ENCODE data around the gene APBA1. TPM values are rescaled to one million over a fixed set of nuclear protein-coding genes. Genes with fewer than 3 reads are reported as not detected.

Gene APBA1
- total and polyA plus RNA-seq, 3 experiments from 2014 or later: 0.09 to 0.13 TPM; not detected in 1

DNA sequence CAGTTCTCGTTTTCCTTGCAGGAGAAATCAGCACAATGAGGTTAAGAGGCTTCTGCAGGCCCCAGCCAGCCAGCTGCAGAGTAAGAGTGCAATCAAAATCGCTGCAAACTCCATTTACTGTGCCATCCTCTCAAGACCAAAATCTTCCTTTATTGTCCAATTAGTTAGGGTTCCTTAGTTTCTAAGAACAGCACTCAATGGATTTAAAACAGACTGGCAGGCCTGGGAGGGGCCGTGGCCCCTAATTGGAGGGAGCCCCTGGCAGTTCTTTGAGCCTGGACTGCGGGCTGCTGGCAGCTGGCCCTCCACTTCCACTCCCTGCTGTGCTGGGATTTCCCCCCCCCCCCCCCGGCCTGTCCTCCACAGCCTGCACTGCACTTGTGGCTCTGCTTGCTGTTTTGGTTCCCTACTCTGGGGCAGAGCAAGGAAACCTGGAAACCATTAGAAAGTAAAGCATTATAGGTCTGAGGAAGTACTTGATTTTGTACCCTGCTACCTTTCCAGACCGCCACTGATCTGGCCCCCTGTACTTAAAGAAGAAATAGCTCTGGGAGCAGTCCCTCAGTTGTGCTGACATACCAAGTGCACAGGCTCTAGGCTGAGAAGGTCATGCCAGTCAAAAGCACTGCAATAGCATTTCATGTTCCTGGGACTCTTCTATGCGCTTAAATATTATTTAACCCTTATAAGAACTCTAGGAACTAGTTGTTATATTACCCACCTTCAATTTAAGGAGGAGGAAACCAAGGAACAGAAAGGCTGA is 129.0 kb downstream of the APBA1 start:
- H3K9me3 Mint-ChIP-seq: no peaks in the 10 kb centered on the region
- H3K36me3 Mint-ChIP-seq: no peaks in the 10 kb centered on the region
- Histone ChIP-seq H3K4me1 (ENCODE audit: insufficient read depth, low read length) (no peaks in the 10 kb centered on the region), H3K9me3 (ENCODE audit: low read length) (no peaks in the 10 kb centered on the region), H3K27ac (ENCODE audit: low read depth, low read length) (no peak overlapping the region), H3K4me3 (ENCODE audit: low read length) (no peak overlapping the region), H3K27me3 (ENCODE audit: insufficient read depth, low read length, poor library complexity, severe bottlenecking) (no peaks in the 10 kb centered on the region), H3K36me3 (ENCODE audit: insufficient read depth, low read length) (no peaks in the 10 kb centered on the region)
- peaks cover 3 to 20% of the 10 kb centered on the region in 2 donors for H3K27me3 Mint-ChIP-seq
- no peaks in the 10 kb centered on the region for H3K4me1 Mint-ChIP-seq
- POLR2A ChIA-PET: no interaction called here
- no peak for DNase-seq
- CTCF ChIA-PET: no interaction called here
- H3K27ac Mint-ChIP-seq: no peak overlapping the region
- no peak overlapping the region for H3K4me3 Mint-ChIP-seq

DNA sequence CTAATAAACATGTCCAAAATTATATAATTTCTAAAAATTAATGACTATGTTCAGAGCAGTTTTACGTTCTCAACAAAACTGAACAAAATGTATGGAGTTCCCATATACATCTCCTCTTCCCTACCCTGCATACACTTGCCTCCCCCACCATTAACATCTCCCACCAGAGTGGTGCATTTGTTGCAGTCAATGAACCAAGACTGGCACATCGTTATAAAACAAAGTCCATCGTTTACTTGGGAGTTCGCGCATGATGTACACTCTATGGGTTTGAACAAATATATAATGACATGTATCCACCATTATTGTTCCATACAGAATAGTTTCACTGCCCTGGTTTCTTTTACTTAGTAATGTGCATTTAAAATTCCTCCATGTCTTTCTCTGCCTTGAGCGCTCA is 130.1 kb downstream of the APBA1 start:
- Histone ChIP-seq H3K27me3 (ENCODE audit: insufficient read depth, low read length, poor library complexity, severe bottlenecking) (no peaks in the 10 kb centered on the region), H3K36me3 (ENCODE audit: insufficient read depth, low read length) (no peaks in the 10 kb centered on the region), H3K4me3 (ENCODE audit: low read length) (no peak overlapping the region), H3K27ac (ENCODE audit: low read depth, low read length) (no peak overlapping the region), H3K9me3 (ENCODE audit: low read length) (no peaks in the 10 kb centered on the region), H3K4me1 (ENCODE audit: insufficient read depth, low read length) (no peaks in the 10 kb centered on the region)
- Mint-ChIP-seq H3K27ac (no peak overlapping the region), H3K27me3 (peaks cover 3 to 13% of the 10 kb centered on the region in 2 donors), H3K4me3 (no peak overlapping the region), H3K4me1 (no peaks in the 10 kb centered on the region), H3K36me3 (no peaks in the 10 kb centered on the region), H3K9me3 (no peaks in the 10 kb centered on the region)
- POLR2A ChIA-PET: no interaction called here
- DNase-seq: no peak
- CTCF ChIA-PET: no interaction called here

GRCh38 chr9:69535911-69536310 is 136.3 kb downstream of the APBA1 start:
- CTCF ChIA-PET: no interaction called here
- H3K27ac Mint-ChIP-seq: no peak overlapping the region
- no peak overlapping the region for H3K4me3 Mint-ChIP-seq
- H3K4me1 Mint-ChIP-seq: no peaks in the 10 kb centered on the region
- H3K4me1 ChIP-seq (ENCODE audit: insufficient read depth, low read length): no peaks in the 10 kb centered on the region
- no peaks in the 10 kb centered on the region for H3K9me3 ChIP-seq (ENCODE audit: low read length)
- no peaks in the 10 kb centered on the region for H3K27me3 ChIP-seq (ENCODE audit: insufficient read depth, low read length, poor library complexity, severe bottlenecking)
- no peaks in the 10 kb centered on the region for H3K36me3 Mint-ChIP-seq
- H3K36me3 ChIP-seq (ENCODE audit: insufficient read depth, low read length): no peaks in the 10 kb centered on the region
- no peaks in the 10 kb centered on the region for H3K9me3 Mint-ChIP-seq
- DNase-seq: no peak
- no peak overlapping the region for H3K27ac ChIP-seq (ENCODE audit: low read depth, low read length)
- POLR2A ChIA-PET: no interaction called here
- no peak overlapping the region for H3K4me3 ChIP-seq (ENCODE audit: low read length)
- peaks cover 6 to 16% of the 10 kb centered on the region in 2 donors for H3K27me3 Mint-ChIP-seq

- no peaks in the 10 kb centered on the region for H3K27me3 ChIP-seq (ENCODE audit: insufficient read depth, low read length, poor library complexity, severe bottlenecking)
- no peaks in the 10 kb centered on the region for H3K9me3 ChIP-seq (ENCODE audit: low read length)
- no peaks in the 10 kb centered on the region for H3K4me1 Mint-ChIP-seq
- H3K36me3 ChIP-seq (ENCODE audit: insufficient read depth, low read length): no peaks in the 10 kb centered on the region
- no peak overlapping the region for H3K4me3 Mint-ChIP-seq
- no peak overlapping the region for H3K4me3 ChIP-seq (ENCODE audit: low read length)
- CTCF ChIA-PET: no interaction called here
- no peaks in the 10 kb centered on the region for H3K4me1 ChIP-seq (ENCODE audit: insufficient read depth, low read length)
- no peak overlapping the region for H3K27ac ChIP-seq (ENCODE audit: low read depth, low read length)
- H3K9me3 Mint-ChIP-seq: no peaks in the 10 kb centered on the region
- no peak for DNase-seq
- H3K27ac Mint-ChIP-seq: no peak overlapping the region
- no peaks in the 10 kb centered on the region for H3K36me3 Mint-ChIP-seq
- POLR2A ChIA-PET: no interaction called here
- peaks cover 6 to 16% of the 10 kb centered on the region in 2 donors for H3K27me3 Mint-ChIP-seq
Measured at GRCh38 chr9:69535286-69535832, 136.8 kb downstream of the APBA1 start.

DNA sequence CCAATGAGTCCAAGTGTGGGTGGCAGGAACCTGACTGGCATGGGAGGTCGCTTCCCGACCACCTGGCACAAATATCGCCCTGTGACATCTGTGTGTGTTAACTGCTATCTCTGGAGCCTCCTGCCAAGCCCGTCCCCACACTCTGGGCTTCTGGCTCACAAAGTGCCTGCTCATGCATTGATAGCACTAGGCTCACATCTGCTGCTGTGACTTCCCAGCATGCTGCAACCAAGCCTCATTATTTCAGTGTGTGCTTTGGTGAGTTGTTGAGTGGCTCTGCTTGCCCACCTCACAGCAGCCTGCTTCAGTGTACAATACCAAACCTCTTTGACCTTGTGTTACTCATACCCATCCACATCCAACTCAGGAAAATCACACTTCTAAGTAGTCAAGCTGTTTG is 139.8 kb downstream of the APBA1 start:
- Histone ChIP-seq H3K36me3 (ENCODE audit: insufficient read depth, low read length) (no peaks in the 10 kb centered on the region), H3K4me1 (ENCODE audit: insufficient read depth, low read length) (no peaks in the 10 kb centered on the region), H3K9me3 (ENCODE audit: low read length) (no peaks in the 10 kb centered on the region), H3K4me3 (ENCODE audit: low read length) (no peak overlapping the region), H3K27ac (ENCODE audit: low read depth, low read length) (no peak overlapping the region), H3K27me3 (ENCODE audit: insufficient read depth, low read length, poor library complexity, severe bottlenecking) (no peaks in the 10 kb centered on the region)
- H3K9me3 Mint-ChIP-seq: no peaks in the 10 kb centered on the region
- no peak overlapping the region for H3K27ac Mint-ChIP-seq
- H3K36me3 Mint-ChIP-seq: no peaks in the 10 kb centered on the region
- POLR2A ChIA-PET: no interaction called here
- H3K27me3 Mint-ChIP-seq: peaks cover 4 to 8% of the 10 kb centered on the region in 2 donors
- no peak for DNase-seq
- no peaks in the 10 kb centered on the region for H3K4me1 Mint-ChIP-seq
- CTCF ChIA-PET: no interaction called here
- H3K4me3 Mint-ChIP-seq: no peak overlapping the region

DNA sequence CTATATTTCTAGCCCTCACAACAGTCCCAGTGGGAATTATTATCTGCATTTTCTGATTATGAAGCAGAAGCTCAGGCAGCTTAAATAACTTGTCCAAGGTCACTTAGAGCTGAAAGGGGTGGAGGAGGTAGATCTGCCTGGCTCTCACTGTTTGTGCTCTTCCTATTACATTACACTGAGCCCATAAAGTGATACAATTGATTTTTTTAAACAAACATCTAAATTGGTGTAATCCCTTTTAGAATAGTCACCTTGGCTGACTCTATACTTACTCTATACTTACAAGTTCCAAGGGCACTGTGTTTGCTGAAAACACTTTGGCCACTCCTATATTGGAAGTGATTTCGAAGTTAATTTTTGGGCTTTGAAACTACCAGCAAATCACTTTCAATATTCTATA is 144.7 kb downstream of the APBA1 start:
- peaks cover 0 to 12% (median 6%) of the 10 kb centered on the region in 5 donors for H3K9me3 Mint-ChIP-seq
- H3K27me3 Mint-ChIP-seq: peaks cover 3 to 8% of the 10 kb centered on the region in 2 donors
- no peaks in the 10 kb centered on the region for H3K4me1 ChIP-seq (ENCODE audit: insufficient read depth, low read length)
- POLR2A ChIA-PET: no interaction called here
- peaks cover 0 to 8% (median 0%) of the 10 kb centered on the region in 3 donors for H3K36me3 Mint-ChIP-seq
- H3K27me3 ChIP-seq (ENCODE audit: insufficient read depth, low read length, poor library complexity, severe bottlenecking): no peaks in the 10 kb centered on the region
- H3K4me3 ChIP-seq (ENCODE audit: low read length): no peak overlapping the region
- no peak for DNase-seq
- no peak overlapping the region for H3K27ac ChIP-seq (ENCODE audit: low read depth, low read length)
- CTCF ChIA-PET: no interaction called here
- no peaks in the 10 kb centered on the region for H3K4me1 Mint-ChIP-seq
- no peaks in the 10 kb centered on the region for H3K36me3 ChIP-seq (ENCODE audit: insufficient read depth, low read length)
- no peak overlapping the region for H3K27ac Mint-ChIP-seq
- H3K4me3 Mint-ChIP-seq: no peak overlapping the region
- no peaks in the 10 kb centered on the region for H3K9me3 ChIP-seq (ENCODE audit: low read length)

GRCh38 chr9:69526699-69527098 is 145.5 kb downstream of the APBA1 start:
- POLR2A ChIA-PET: no interaction called here

DNA sequence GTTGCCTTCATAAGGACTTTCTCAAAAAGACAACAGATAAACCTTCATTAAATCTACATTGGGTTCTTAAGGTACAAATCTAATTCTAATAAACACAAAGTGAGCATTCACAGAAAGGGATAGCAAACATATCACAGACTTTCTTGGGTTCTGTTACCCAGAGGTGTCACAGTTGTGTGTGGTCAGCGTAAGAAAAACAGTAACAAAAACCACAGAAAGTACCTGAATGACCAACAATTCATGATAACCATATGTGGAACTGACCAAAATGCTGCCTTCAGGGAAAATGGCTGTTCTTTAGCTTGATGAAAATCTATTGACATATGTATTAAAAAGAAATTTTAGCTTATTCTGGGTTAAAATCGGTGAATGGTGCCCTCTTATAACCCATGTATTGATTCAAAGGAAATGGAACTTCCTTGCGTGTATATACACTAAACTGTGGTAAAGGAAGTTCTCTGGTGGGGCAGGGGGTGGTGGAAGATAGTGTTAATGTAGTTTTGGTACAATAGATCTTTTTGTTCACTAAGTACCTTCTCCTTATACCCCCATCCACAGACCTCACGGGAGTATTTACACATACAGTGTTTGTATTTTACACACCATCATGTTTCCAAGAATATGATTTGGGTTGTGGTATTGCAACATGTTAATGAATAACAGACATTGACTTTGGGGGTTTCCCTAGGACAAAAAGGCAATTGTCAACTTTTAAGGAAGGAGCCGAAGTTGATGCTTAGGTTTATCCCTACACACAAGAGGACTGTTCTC is 152.5 kb downstream of the APBA1 start:
- Mint-ChIP-seq H3K27ac (no peak overlapping the region), H3K9me3 (peaks cover 1 to 11% (median 7%) of the 10 kb centered on the region in 5 donors), H3K4me3 (no peak overlapping the region), H3K36me3 (peaks cover 0 to 8% (median 2%) of the 10 kb centered on the region in 3 donors), H3K4me1 (no peaks in the 10 kb centered on the region), H3K27me3 (peaks cover 1 to 17% of the 10 kb centered on the region in 2 donors)
- no peaks in the 10 kb centered on the region for H3K4me1 ChIP-seq (ENCODE audit: insufficient read depth, low read length)
- H3K27ac ChIP-seq (ENCODE audit: low read depth, low read length): no peak overlapping the region
- H3K27me3 ChIP-seq (ENCODE audit: insufficient read depth, low read length, poor library complexity, severe bottlenecking): no peaks in the 10 kb centered on the region
- ChIA-PET CTCF (no interaction called here), POLR2A (no interaction called here)
- H3K4me3 ChIP-seq (ENCODE audit: low read length): no peak overlapping the region
- H3K9me3 ChIP-seq (ENCODE audit: low read length): no peaks in the 10 kb centered on the region
- no peaks in the 10 kb centered on the region for H3K36me3 ChIP-seq (ENCODE audit: insufficient read depth, low read length)
- DNase-seq: no peak

More at GRCh38 chr9:69526699-69527098, 145.5 kb downstream of the APBA1 start:
- no peaks in the 10 kb centered on the region for H3K36me3 ChIP-seq (ENCODE audit: insufficient read depth, low read length)
- no peaks in the 10 kb centered on the region for H3K4me1 ChIP-seq (ENCODE audit: insufficient read depth, low read length)
- no peaks in the 10 kb centered on the region for H3K9me3 ChIP-seq (ENCODE audit: low read length)
- CTCF ChIA-PET: no interaction called here
- no peak overlapping the region for H3K27ac ChIP-seq (ENCODE audit: low read depth, low read length)
- H3K27me3 ChIP-seq (ENCODE audit: insufficient read depth, low read length, poor library complexity, severe bottlenecking): no peaks in the 10 kb centered on the region
- Mint-ChIP-seq H3K27ac (no peak overlapping the region), H3K4me3 (no peak overlapping the region), H3K36me3 (peaks cover 0 to 8% (median 0%) of the 10 kb centered on the region in 3 donors), H3K9me3 (peaks cover 0 to 12% (median 6%) of the 10 kb centered on the region in 5 donors), H3K27me3 (peaks cover 4 to 8% of the 10 kb centered on the region in 2 donors), H3K4me1 (no peaks in the 10 kb centered on the region)
- H3K4me3 ChIP-seq (ENCODE audit: low read length): no peak overlapping the region
- no peak for DNase-seq

Measured in CD8-positive, alpha-beta memory T cell (primary cell).